Medulla oblongata (tissue), 1 donor: ENCODE results near the gene OSBPL9.
"Not testable (repeated sequence)": the region's sequence is repeated elsewhere in the genome, so short reads cannot be mapped to it uniquely, and the experiment has no call there.

Experiments
- DNase-seq: peaks from one replicate; pipeline ENCODE4 v3.0.0-alpha.2; 2015; ENCODE audit errors: extremely low spot score

The OSBPL9 gene

GRCh38 chr1:51708911-51709760 is 92.2 kb downstream of the OSBPL9 start:
- DNase-seq, result peak; percentile 17

DNA sequence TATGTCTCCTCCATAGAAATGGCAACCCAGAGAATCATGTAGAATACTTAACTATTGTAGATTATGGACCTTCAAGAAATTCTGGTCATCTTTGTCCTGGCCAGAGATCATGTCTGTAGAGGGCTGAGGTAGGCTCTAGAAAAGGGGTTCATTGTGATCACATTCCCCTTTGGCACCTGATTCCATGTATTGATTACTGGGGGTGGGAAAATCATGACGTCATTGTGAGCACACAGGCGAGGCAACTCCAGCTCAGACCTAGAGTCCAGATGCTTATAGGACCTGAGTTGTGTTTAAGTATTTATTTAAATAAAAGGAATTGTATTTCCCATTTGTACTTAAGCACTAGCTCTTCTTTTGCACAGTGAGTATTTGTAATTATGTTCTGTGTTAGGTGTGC is 93.1 kb downstream of the OSBPL9 start:
- DNase-seq, result no peak

DNA sequence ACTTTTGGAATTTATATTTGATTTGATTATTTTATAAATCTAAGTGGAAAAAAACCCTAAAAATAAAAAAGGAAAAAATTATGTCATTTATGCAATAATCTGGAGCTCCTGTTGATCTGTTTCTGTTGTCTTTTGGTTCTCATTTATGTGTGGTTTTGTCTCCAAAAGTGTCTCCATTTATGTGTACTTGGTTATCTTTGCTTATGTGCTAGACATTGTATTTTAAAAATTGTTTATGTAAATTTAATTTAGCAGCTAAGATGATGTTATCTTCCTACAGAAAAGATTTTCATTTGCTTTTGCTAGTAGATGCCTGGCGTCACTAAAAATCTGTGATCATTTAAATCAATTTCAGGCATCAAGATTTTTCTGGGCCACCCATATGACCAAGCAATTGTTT is 95.7 kb downstream of the OSBPL9 start:
- DNase-seq, result no peak

- no peak for DNase-seq
Measured at GRCh38 chr1:51714374-51715019, 97.6 kb downstream of the OSBPL9 start.

DNA sequence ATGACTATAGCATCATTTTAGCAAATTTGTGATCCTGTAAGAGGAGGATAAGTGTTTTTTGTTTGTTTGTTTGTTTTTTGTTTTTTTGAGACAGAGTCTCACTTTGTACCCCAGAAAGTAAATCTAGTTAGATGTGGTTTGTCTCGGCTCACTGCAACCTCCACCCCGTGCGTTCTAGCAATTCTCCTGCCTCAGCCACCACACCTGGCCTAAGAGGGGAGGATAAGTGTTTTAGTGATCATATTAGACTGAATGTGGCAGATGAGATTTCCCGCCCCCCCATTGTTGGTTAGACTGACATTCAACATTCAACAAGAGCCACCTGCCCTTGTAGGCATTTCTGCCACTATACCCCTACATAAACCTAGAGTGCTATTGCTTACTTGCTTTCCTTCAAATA is 98.5 kb downstream of the OSBPL9 start:
- no peak for DNase-seq

DNA sequence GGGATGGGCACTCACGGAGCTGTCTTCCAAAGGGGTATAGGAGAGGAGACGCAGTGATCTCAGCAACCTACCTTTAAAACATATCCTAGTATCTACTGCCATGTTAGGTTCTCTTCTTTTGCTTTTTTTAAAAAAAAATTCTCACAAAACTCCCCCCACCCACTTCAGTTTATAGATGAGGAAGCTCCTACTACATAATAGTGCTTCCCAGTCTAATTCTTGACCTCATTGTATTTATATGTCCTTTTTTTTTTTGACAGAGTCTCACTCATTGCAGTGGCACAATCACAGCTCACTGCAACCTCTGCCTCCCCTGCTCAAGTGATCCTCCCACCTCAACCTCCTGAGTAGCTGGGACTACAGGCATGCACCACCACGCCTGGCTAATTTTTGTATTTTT is 99.9 kb downstream of the OSBPL9 start:
- no peak for DNase-seq

DNA sequence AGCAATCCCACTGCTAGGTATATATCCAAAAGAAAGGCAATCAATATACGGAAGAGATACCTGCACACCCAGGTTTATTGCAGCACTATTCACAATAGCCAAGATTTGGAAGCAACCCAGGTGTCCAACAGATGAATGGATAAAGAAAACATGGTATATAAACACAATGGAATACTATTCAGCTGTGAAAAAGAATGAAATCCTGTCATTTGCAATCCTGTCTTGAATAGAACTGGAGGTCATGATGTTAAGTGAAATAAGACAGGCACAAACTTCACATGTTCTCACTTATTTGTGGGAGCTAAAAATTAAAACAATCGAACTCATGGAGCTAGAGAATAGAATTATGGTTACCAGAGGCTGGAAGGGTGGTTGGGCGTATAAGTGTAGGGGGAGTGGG is 101.0 kb downstream of the OSBPL9 start:
- no peak for DNase-seq

DNA sequence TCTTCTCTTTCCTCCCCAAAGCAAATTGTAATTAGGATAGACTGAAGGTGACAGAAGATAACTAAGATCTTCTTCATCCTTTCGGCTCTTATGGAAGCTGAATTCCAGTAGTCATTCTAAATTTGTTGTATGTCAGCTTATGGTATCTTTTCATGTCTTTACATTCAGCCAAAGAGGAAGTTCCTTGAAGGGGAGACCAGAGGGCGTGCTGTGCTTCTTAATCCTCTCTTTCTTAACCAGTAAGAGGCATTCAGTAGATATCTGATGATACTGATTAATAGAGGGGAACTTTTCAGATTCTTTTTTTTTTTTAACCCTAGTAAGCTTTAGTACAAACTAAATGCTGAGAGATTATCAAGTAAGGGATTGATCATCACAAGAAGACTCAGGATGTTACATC is 102.3 kb downstream of the OSBPL9 start:
- no peak for DNase-seq

- no peak for DNase-seq
Measured at GRCh38 chr1:51724797-51725196, 107.9 kb downstream of the OSBPL9 start.

DNA sequence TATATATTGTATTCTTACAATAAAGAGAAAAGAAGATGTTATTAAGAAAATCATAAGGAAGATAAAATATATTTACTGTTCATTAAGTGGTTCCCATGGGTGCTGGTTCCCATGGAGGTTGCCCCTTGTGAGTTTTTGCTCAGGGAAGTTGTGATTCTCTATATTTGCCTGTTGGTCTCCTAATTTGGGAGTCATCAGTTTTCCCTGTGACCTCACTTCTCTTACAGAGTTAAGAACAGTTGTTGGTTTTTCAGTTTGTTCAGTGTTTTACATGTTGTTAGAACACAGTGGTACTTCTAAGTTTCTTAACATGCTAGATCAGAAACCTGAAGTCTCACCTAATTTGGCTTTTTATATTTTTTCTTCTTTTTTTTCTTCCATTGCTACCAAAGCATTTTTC is 109.2 kb downstream of the OSBPL9 start:
- no peak for DNase-seq

DNA sequence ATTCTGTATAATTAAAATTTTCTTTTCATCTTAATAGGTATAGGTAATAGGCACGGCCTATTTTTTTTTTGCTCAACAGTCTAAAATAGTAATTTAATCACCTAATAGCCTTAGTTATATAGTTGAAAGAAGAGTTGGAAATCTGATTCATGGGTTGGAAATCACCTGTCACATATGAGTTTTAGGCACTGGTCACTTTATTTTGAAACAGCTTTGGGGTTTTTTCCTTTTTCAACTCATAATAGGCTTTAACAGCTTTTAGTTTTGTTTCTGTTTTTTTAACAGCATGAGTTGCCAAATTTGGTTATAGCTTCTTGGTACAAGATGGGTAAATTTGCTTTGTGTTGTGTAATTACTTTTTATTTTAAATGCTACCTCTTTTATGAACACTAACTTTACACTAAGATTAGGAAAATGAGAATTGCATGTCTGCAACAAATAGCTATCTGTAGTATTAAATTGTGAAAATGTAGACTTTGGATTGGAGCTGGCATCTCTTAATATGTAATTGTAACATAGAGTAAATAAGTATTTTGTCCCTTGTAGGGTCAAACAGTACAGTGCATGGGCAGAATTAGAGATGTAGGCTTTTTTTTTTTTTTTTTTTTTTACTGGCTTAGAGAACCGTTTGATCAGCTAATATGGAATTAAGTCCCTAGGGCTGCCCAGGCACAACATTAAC is 109.8 kb downstream of the OSBPL9 start:
- no peak for DNase-seq

DNA sequence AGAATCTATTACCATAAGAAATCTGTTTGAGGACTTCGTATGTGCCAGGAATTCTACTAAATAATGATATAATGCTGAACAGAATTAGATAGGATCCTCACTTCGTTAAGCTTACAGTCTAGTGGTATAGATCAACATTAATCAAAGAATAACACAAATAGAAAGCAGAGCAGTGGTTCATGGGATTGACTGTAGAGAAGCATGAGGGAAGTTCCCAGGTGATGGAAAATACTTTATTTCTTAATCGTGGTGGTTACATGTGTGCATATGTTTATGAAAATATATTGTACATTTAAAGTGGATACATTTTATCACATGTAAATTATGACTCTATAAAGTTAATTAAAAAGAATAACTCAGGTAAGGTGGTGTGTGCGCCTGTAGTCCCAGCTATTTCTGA is 110.5 kb downstream of the OSBPL9 start:
- DNase-seq, result no peak

- DNase-seq, result no peak
Measured at GRCh38 chr1:51728611-51729155, 111.8 kb downstream of the OSBPL9 start.

DNA sequence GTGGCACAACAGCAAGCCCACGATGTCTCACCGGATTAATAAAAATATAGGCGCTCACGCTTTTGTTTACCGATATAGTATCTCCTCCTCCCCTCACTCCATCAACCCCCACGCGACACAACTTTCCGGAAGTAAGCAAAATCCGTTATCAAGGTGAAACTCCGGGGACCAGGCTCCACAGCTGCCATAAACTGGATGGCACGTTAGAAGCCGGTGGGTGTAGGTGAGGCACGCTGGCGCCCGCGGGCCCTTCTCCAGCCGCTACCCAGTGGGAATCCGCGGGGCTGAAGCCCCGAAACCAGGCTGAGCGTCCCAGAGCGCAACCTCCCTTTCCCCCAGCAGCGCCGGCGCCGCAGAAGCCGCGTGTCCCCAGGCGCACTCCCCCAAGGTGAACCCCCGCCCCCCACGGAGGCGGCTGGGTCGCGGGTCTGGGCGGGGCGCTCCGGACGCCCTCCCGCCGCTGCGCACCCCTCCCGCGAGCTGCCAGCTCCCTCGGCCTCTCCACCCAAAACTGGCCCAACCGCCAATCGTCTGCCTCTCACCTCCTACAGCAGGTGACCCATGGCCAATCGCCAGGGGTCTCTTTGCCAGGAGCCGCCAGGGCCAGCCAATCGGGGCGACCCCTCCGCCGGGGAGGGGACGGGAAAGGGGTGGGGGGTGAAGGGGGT is 112.4 kb downstream of the OSBPL9 start:
- DNase-seq, result peak; percentile 76

- DNase-seq, result no peak
Measured at GRCh38 chr1:51729824-51730301, 113.0 kb downstream of the OSBPL9 start.

DNA sequence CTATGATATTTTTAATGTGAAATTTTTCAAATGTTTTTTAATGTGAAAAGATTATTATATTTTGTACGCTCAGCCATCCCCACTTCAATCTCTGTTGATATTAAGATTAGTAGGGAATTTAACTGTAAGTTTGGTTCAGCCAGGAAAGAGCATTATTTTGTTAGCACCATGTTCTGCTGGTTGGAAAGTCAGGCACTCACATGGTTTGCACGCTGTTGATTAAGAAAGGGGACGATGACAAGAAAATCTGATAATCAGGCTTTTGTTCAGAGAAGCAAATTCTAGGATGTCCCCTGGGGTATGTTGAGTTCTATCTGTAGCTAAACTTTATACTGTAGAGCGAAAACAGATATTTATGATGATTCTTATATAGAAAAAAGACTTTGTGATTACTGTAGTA is 115.1 kb downstream of the OSBPL9 start:
- no peak for DNase-seq

DNA sequence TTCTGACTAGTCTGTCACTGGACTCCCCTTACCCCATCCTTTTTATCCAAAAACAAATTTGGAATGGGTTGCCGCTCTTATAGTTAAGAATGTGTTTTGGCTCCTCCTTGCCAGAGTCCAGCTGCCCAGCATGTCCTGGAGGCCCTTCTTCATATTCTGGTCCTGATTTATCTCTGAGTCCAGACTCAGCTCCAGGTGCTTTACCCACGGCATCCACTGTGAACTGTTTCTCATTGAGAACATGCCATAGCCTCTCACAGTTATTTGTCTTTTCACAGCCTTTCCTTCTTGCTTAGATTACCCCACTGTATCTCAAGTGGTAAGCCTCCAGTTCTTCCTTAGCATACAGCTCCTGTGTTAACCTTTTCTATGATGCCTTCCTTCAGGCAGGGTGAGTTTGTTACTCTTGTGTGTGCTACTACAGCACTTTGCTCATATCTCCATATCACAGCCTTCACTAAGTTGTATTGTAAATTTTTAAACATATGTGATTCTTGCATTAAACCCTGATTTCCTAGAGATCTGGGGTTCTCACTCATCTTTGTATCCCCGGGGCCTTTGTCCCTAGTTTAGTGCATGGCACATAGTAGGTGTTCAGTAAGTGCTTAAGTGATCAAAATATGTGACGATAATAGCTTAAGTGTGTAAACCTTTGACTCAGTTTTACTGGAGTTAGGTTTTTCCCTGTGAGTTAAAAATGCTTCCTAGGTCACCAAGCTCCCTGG is 116.0 kb downstream of the OSBPL9 start:
- DNase-seq, result no peak

GRCh38 chr1:51733426-51733774 is 116.5 kb downstream of the OSBPL9 start:
- not testable (repeated sequence) for DNase-seq

GRCh38 chr1:51733793-51734522 is 117.1 kb downstream of the OSBPL9 start:
- DNase-seq, result no peak

- peak; percentile 44 for DNase-seq
Measured at GRCh38 chr1:51734896-51735745, 118.2 kb downstream of the OSBPL9 start.
